GM19328 (cell line): ENCODE results near the gene TMEM178B.

Experiments
- ATAC-seq: cut with Tn5 transposase; IDR thresholded peaks from one replicate; pipeline ENCODE4 v1.9.1; 2021; ENCODE audit warnings: mild to moderate bottlenecking, moderate library complexity; ENCODE audit not compliant: unreplicated experiment

The TMEM178B gene

GRCh38 chr7:141411133-141411532, 337.3 kb downstream of the TMEM178B start:
- no peak for ATAC-seq

DNA sequence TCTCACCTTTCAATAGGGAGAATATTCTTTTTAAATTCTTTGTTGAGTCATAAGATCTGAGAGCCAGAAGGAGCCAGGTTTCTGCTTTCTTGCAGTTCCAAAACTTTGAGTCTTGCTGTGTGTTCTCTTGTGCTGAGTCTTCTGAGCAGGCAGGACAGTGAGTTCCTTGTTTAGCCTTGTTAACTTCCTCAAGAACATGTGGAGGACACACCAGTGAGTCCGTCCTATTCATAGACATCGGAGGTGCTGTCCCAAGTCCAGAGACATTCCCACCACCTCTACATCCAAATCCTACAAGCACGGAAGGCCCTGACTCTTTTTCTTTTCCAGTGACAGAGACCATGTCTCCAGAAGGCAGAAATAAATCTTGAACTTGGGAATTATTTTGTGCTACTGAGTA, 342.1 kb downstream of the TMEM178B start:
- ATAC-seq: no peak

- ATAC-seq: no peak
Observed at GRCh38 chr7:141416650-141417270, 342.9 kb downstream of the TMEM178B start.

GRCh38 chr7:141417506-141417905, 343.6 kb downstream of the TMEM178B start:
- no peak for ATAC-seq

DNA sequence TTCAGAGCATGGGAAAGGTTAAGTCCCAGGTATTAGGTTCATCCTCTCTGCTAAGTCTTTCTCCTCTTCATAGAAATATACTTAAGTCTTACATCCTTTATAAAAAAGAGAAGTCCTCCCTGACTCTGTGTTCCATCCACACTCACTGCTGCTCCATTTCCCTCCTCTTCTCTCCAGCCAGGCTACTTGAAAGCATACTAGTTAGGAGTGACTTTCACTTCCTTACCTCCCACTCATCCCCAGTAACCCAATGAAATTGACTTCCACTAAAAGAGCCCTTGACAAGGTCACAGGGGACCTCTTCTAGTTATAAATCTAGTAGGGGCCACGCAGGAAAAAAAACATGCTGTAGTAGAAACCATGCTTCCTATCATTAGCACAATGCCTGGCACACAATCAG, 344.2 kb downstream of the TMEM178B start:
- ATAC-seq: no peak

- no peak for ATAC-seq
Observed at GRCh38 chr7:141421306-141421705, 347.4 kb downstream of the TMEM178B start.

DNA sequence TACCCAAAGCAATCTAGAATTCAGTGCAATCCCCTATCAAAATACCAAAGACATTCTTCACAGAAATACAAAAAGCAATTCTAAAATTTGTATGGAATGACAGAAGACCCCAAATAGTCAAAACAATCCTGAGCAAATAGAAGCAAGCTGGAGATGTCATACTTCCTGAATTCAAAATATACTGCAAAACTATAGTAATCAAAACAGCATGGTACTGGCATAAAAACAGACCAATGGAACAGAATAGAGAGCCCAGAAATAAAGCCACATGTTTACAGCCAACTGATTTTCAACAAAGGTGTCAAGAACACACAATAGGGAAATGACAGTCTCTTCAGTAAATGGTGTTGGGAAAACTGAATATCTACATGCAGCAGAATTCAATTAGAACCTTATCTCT, 353.3 kb downstream of the TMEM178B start:
- no peak for ATAC-seq

DNA sequence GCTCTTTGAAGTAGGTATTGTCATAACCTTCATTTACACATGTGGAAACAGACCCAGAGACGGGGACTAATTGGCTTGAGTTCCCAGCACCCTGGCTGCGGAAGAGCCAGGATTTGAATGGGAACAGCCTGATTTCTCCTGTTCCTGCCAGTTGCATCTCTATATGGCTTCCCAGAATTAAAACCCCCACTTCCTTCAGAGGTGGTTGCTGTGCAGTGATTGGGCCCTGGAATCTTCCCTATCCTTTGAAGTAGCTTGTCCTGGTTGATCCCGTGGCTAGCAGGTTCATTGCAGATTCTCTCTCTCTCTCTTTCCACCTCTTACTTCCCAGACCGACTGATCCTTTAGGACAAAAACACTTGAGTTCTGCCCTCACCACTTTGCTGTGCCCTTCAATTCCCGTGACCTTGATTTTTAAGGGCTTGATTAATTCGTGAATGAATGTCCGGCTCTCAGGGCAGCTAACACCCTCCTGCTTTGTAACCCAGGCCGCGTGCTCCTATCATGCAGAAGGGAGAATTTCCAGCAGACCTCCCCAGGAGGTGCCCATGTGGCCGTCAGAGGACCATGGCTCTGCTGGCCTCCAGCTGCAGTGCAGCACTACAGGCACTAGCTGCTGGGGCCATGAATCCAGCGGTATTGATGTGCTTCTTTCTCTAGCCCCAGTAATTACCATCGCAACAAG, 356.7 kb downstream of the TMEM178B start:
- ATAC-seq: no peak

GRCh38 chr7:141431140-141431479, 357.2 kb downstream of the TMEM178B start:
- no peak for ATAC-seq

DNA sequence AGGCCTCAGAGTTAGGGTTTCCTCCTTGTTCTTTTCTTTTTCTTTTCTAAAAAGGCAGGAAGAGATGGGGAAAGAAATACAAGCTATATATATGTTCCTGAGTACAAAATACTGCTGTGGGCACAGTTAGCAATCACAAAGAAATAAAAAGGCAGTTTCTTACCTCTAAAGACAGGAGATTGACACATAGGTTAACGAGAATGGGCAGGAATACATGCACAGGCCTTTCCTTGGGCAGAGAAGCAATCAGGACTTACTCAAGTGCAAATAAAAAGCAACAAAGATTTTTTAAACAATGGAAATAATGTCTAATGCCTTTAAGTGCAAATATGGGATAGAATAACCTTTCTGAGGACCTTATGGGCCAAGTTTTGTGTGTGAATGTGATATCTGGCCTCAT, 357.8 kb downstream of the TMEM178B start:
- no peak for ATAC-seq

- no peak for ATAC-seq
Observed at GRCh38 chr7:141433698-141434097, 359.8 kb downstream of the TMEM178B start.

DNA sequence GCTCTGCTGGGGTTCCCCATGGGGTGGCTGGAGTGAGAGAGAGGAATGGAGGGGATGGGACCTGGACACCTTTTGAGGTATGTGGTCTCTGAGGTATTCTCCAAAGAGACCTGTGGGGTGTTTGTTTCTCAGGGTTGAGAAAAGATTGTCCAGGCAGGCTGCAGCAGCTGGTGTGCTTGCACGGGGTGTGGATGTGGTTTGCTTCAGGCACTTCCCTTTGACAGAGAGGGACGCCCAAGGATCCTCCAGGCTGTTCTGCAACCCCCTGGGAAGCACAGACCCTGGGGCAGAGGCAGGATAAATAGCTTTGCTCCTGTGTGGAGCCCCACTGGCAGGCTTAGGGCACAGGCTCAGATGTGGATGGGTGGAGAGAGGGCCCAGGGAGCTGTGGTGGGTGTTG, 362.3 kb downstream of the TMEM178B start:
- ATAC-seq: no peak

- ATAC-seq: no peak
Observed at GRCh38 chr7:141436575-141437075, 362.8 kb downstream of the TMEM178B start.

- no peak for ATAC-seq
Observed at GRCh38 chr7:141439164-141439563, 365.3 kb downstream of the TMEM178B start.

- no peak for ATAC-seq
Observed at GRCh38 chr7:141439776-141440175, 365.9 kb downstream of the TMEM178B start.

GRCh38 chr7:141441837-141442627, 368.2 kb downstream of the TMEM178B start:
- no peak for ATAC-seq

DNA sequence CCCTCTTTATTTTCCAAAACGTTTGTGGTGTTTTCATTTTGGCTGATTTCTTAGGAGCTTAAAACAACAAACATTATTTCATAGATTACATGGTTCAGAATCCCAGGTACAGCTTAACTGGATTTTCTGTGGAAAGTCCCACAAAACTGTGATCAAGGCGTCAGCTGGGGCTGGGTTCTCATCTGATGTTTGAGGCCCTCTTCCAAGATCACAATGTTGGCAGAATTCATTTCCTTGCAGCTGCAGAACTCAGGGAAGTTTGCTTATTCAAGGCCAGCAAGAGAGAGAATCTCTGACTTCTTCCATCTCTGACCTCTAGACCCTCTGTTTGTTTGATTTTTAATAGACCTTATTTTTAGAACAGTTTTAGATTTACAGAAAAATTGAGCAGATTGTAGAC, 368.9 kb downstream of the TMEM178B start:
- no peak for ATAC-seq

- ATAC-seq: no peak
Observed at GRCh38 chr7:141444961-141445360, 371.1 kb downstream of the TMEM178B start.

GRCh38 chr7:141451232-141451631, 377.4 kb downstream of the TMEM178B start:
- ATAC-seq: no peak

- ATAC-seq: peak; percentile 48
Observed at GRCh38 chr7:141452911-141453310, 379.0 kb downstream of the TMEM178B start.

GRCh38 chr7:141454338-141454737, 380.5 kb downstream of the TMEM178B start:
- ATAC-seq: no peak

DNA sequence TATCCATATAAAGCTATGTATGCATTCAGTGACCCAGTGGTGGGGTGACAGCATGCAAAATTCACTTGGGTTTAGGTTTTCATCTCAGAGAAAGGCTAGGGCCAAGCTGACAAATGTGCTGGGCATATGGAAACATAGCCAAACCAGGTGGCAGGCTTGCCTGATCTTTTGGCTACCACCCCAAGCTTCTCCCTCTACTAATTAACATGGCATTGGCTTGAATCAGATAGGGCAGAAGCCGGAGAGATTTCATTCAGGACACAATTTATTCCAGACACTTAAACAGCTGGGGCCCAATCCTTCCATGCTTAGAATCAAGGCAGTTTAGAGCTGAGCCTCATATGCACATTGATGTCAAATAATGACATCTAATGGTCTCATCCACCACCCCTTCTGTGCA, 381.9 kb downstream of the TMEM178B start:
- no peak for ATAC-seq
